ENCODE data around the gene PLA2G12A.

PLA2G12A gene

DNA sequence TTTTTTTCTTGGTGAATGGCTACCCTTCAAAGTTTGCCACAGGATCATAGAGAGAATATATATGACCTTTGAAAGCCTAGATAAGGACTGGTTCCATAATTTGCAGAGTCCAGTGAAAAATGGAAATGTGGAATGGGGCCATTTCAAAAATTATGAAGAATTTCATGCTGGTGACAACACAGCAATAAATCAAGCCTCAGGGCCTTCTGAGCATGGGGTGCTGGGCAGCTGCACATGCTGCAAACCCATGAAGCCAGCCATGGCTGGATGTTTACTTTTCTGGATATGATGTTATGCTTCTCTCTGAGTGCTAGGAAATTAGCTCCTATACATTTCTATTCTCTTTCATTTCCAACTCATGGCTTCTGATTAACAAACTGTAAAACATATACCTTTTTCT is 16.0 kb upstream of the PLA2G12A start:
- no peak for DNase-seq (ENCODE audit: low spot score)
- TF ChIP-seq CTCF (IDR thresholded peaks at IDR 0.05; ENCODE audit: extremely low read depth, insufficient read depth, missing control alignments), result no peak
- in situ Hi-C loops (cut with MboI; ENCODE audit: low pct_unique_long_range_greater_than_20kb, low sequenced_read_pairs, unreplicated experiment), result no loop called here

DNA sequence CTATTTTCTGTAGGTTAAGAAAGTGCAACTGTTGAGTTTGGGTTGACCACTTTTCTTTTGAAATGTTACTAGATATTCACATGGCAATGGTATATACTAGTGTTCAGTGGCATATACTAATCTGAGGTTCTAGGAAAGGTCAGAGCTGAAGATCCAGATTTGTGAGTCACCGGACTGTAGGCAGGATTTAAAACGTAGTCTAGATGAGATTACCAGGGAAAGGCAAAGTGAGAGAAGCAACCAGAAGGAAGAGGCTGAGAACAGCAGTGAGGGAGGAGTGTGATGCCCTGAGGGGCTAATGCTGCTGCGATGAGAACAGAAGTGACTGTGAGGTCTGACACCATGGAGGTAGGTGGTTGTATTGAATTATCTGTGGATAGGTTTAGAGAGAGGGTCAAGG is 9.7 kb upstream of the PLA2G12A start:
- no peak for DNase-seq (ENCODE audit: low spot score)
- TF ChIP-seq CTCF (IDR thresholded peaks at IDR 0.05; ENCODE audit: extremely low read depth, insufficient read depth, missing control alignments), result no peak
- in situ Hi-C loops (cut with MboI; ENCODE audit: low pct_unique_long_range_greater_than_20kb, low sequenced_read_pairs, unreplicated experiment), result no loop called here

- no peak for TF ChIP-seq CTCF (IDR thresholded peaks at IDR 0.05; ENCODE audit: extremely low read depth, insufficient read depth, missing control alignments)
- in situ Hi-C loops (cut with MboI; ENCODE audit: low pct_unique_long_range_greater_than_20kb, low sequenced_read_pairs, unreplicated experiment), result no loop called here
- no peak for DNase-seq (ENCODE audit: low spot score)
Observed at GRCh38 chr4:109738104-109738872, 8.4 kb upstream of the PLA2G12A start.

DNA sequence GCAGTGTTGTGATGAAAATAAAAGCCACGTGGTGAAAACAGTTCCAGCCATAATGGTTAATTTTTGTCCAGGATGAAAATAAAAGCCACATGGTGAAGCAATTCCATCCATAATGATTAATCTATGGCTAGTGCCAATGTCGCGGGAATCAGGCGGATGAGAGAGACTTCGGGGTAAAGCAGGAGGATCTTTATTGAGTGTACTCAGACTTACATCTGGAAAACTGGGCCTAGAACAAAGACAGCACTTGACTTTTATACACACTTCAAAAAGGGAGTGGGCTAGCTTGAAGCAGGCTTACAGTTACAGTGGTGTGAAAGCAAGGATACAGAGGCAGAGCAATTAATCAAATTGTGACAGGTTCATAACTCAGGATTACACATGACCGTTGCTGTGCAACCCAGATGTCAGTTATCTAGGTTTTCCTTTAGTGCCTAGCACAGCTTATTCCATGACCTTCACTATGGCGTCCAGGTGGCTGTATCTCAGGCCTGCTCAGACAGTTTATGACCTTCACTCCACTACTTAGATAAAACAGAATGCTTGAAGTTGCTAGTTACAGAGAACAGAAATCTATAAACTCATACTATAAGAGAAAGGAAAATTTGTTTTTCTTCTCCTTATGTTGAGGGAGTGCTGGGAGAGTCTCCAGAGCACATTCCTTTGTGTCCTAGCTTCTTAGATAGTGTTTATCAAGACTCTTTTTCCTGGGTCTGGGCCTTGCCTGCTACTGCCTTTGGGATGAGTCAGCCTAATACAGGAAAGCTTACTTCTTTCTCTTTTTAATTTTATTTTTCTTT is 5.9 kb upstream of the PLA2G12A start:
- no peak for DNase-seq (ENCODE audit: low spot score)
- in situ Hi-C loops (cut with MboI; ENCODE audit: low pct_unique_long_range_greater_than_20kb, low sequenced_read_pairs, unreplicated experiment), result no loop called here
- no peak for TF ChIP-seq CTCF (IDR thresholded peaks at IDR 0.05; ENCODE audit: extremely low read depth, insufficient read depth, missing control alignments)

DNA sequence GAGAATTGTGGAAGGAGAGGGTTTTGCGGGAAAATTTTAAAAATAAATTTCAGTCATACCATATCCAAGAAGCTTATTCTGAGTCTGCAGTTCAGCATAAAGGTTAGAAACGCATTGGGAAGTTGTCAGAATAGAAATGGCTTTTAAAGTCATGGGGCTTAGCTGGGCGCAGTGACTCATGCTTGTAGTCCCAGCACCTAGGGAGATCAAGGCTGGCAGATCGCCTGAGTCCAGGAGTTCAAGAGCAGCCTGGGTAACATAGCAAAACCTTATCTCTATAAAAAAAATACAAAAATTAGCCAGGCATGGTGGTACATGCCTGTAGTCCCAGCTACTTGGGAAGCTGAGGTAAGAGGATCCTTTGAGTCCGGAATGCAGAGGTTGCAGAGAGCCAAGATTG is 3.9 kb upstream of the PLA2G12A start:
- no peak for TF ChIP-seq CTCF (IDR thresholded peaks at IDR 0.05; ENCODE audit: extremely low read depth, insufficient read depth, missing control alignments)
- in situ Hi-C loops (cut with MboI; ENCODE audit: low pct_unique_long_range_greater_than_20kb, low sequenced_read_pairs, unreplicated experiment), result no loop called here
- DNase-seq (ENCODE audit: low spot score), result no peak

- DNase-seq (ENCODE audit: low spot score), result no peak
- TF ChIP-seq CTCF (IDR thresholded peaks at IDR 0.05; ENCODE audit: extremely low read depth, insufficient read depth, missing control alignments), result no peak
- in situ Hi-C loops (cut with MboI; ENCODE audit: low pct_unique_long_range_greater_than_20kb, low sequenced_read_pairs, unreplicated experiment), result no loop called here
Observed at GRCh38 chr4:109730619-109731545, 1.0 kb upstream of the PLA2G12A start.
